NCI-H526 (cell line): Measurements from ENCODE around the gene PUM1.
A peak's percentile ranks its signal among the peaks of the same experiment; 100 is the strongest.
"Not testable (repeated sequence)": the region's sequence is repeated elsewhere in the genome, so short reads cannot be mapped to it uniquely, and the experiment has no call there.

Experiments used
- DNase-seq, 2 experiments: peaks; one replicate each; lab custom pipeline; 2025; lab: John Stamatoyannopoulos, UW

Gene PUM1, protein sequence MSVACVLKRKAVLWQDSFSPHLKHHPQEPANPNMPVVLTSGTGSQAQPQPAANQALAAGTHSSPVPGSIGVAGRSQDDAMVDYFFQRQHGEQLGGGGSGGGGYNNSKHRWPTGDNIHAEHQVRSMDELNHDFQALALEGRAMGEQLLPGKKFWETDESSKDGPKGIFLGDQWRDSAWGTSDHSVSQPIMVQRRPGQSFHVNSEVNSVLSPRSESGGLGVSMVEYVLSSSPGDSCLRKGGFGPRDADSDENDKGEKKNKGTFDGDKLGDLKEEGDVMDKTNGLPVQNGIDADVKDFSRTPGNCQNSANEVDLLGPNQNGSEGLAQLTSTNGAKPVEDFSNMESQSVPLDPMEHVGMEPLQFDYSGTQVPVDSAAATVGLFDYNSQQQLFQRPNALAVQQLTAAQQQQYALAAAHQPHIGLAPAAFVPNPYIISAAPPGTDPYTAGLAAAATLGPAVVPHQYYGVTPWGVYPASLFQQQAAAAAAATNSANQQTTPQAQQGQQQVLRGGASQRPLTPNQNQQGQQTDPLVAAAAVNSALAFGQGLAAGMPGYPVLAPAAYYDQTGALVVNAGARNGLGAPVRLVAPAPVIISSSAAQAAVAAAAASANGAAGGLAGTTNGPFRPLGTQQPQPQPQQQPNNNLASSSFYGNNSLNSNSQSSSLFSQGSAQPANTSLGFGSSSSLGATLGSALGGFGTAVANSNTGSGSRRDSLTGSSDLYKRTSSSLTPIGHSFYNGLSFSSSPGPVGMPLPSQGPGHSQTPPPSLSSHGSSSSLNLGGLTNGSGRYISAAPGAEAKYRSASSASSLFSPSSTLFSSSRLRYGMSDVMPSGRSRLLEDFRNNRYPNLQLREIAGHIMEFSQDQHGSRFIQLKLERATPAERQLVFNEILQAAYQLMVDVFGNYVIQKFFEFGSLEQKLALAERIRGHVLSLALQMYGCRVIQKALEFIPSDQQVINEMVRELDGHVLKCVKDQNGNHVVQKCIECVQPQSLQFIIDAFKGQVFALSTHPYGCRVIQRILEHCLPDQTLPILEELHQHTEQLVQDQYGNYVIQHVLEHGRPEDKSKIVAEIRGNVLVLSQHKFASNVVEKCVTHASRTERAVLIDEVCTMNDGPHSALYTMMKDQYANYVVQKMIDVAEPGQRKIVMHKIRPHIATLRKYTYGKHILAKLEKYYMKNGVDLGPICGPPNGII

DNA sequence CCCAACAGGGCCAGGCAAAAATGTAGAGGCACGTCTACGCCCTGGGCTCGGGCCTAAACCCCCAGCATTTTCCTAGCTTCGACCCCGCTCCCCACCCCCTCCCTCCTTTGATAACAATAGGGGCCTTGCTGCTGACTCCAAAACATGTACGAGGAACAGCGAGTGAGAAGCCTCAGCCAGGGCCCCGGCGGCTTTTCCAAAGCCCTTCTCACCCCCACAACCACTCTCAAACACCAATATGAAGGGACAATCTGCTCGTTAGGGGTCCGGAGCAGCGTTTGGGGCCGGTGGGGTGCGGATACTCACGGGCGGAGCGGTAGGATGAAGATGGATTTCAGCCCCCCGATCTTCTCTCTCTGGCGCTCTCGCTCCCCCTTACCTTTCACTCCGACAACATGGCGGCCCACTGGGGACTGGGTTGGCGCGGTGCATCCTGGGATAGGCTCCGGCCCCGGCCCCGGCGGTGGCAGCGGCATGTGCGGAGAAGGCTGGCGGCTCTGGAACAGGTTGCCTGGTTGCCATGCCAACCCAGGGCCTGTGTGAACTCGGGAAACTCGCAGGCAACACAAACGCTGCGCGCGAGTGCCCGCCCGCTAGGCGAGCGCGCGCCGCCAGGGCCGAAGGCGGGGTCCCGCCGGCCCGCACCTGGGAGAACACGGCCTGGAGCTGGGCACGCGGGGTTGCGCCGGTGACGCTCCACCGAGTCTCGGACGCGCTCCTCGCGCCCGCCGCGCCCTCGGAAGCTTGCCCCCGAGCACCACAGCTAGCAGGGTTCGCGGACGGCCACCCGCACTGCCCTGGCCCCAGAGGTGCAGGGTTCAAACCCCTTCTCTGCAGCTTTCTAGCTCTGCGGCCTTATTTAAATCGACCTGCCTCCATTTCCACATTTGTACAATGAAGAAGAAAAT is at the start of gene PUM1:
PUM1 (minus strand) TSS at position 408 of the 908 bp plus-strand sequence. CDS start 6,151 bp downstream, outside the sequence.
- DNase-seq: peak; percentile 100

DNA sequence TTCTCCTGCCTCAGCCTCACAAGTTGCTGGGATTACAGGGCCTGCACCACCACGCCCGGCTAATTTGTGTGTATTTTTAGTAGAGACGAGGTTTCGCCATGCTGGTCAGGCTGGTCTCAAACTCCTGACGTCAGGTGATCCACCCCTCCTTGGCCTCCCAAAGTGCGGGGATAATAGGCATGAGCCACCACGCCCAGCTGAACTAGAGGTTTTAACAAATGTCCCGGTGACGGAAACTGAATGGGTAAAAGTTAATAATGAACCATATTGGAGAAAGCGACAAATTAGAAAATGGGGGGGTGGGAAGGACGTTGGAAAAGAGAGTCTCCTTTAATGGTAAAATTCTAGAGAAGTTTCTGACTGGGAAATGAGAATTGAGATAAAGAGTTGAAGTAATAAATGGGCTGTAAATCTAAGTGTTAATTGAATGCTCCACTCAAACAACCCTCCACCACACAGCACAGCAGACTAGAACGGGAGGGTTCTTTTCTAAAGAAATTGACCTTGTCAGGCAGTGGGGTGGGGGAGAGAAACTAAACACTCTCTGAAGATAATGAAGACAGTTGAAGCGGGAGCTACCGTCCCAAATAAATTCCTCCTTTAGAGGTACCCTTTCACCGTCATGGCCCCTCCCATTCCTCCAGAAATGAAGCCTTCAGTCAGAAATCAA is 46.9 kb upstream of the PUM1 start:
- DNase-seq: no peak

DNA sequence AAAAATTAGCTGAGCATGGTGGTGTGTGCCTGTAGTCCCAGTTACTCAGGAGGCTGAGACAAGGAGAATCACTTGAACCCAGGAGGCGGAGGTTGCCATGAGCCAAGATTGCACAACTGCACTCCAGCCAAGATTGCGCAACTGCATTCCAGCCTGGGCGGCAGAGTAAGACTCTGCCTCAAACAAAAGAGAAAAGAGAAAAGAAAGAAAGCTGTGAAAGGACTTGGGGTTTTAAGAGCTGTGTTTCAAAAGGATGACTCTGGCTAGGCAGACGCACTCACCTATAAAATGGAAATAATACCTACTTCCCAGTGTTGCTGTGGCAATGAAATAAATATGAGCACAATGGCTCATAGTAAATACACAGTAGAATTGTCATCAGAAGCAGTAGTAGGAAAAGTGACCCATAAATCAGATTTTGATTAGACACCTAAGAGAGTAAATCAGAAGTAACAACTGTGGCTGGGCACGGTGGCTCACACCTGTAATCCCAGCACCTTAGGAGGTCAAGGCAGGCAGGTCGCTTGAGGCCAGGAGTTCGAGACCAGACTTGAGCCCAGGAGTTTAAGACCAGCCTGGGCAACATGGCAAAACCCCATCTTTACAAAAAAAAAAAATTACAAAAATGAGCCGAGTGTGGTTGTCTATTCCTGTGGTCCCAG is 45.9 kb upstream of the PUM1 start:
- DNase-seq: no peak

DNA sequence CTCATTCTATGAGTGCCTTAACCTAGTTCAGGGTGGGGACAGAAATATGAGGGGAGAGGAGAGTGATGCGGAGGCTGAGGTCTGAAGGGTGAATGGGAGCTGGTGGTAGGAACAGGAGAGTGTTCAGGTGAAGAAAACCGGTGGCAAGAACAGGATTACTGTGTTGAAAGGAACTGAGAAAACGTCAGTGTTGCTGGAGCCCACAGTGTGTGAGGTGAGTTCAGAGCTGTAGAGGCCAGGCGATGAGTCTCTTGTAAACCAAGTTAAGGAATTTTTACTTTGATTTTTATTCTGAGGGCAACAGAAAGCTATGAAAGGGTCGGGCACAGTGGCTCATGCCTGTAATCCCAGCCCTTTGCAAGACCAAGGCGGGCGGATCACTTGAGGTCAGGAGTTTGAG is 45.3 kb upstream of the PUM1 start:
- DNase-seq: no peak

DNA sequence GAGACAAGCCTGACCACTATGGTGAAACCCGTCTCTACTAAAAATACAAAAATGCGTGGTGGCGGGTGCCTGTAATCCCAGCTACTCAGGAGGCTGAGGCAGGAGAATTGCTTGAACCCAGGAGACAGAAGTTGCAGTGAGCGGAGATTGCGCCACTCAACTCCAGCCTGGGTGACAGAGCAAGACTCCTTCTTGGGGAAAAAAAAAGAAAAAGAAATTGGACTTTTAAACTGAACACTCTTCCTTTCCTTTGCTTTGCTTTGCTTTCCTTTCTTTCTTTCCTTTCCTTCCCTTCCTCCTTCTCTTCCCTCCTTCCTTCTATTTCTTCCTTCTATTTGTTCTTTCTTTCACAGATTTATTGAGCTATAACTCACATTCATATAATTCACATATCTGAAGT is 43.3 kb upstream of the PUM1 start:
- DNase-seq: no peak

DNA sequence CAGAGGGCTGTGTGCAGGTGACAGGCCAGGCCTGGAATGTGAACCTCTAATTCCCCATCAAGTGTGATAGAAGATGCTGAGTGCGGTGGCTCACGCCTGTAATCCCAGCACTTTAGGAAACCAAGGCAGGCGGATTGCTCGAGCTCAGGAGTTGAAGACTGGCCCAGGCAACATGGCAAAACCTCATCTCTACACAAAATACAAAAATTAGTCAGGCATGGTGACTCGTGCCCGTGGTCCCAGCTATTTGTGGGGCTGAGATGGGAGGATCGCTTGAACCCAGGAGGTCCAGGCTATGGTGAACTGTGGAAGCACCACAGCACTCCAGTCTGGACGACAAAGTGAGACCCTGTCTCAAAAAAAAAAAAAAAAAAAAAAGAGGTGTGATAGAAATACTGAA is 40.1 kb upstream of the PUM1 start:
- no peak for DNase-seq

DNA sequence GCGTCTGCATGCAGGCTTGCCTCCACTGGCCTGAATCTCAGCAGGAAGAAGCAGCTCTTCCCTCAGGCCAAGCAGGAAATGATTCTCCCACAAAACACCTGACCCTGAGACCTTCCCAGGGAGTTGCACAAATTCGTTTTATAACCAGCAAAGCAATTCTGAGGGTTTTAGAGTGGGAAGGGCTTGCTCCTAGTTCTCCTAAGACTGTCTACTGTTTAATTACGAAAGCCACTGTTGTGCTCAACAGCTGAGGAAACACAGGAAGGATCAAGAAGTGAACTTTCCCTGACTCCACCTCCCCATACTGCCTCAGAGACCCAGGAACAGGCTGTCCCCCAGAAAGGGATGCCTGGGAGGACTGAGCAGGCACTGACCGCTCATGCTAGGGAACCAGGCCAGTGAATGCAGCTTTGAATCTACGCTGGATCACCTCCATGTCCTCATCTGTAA is 37.0 kb upstream of the PUM1 start:
- no peak for DNase-seq

DNA sequence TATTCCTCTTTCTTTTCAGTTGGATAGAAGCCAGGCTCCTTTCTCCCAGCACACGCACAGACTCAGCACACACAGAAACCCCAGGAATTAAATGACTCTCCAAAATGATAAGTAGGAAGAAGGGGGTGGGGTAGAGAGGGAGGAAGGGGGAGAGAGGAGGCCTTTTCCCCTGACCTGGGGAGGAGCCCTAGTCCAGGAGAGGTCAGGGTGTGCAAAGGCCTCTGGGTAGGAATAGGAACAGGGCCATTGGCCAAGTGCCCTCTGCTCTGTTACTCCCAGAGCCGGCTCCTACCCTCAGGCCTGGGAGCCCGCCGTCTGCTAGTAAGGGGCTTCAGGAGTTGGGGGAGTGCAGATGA is 35.6 kb upstream of the PUM1 start:
- no peak for DNase-seq

DNA sequence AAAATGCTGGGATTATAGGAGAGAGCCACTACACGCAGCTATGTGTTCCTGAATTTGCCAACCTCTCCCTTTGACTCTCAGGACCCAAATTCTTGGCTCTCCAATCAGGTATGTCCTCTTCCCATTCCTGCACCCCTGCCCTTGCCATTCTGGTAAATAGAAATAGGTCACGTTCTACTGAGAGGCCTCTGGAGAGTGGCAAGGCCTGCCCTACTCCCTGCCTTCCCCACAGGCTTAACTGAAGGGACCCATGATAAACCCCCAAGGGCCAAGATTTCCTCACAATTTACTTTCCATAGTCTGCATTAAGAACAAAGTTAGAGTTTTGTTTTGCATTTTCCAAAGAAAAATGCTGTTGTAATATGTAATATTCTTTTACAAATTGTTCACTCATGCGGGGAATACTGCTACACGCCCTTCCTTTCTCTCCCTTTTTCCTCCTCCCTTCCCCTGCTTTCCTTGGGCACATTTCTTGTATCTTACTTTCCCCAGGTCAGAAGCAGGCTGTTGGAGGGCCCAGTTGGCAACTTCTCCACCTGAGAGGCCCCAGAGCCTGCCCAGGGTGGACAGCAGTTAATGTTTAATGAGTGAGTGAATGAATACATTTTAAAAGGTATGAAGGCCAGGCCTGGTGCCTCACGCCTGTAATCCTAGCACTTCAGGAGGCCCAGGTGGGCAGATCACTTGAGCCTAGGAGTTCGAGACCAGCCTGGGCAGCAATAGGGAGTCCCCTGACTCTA is 33.9 kb upstream of the PUM1 start:
- DNase-seq: no peak

DNA sequence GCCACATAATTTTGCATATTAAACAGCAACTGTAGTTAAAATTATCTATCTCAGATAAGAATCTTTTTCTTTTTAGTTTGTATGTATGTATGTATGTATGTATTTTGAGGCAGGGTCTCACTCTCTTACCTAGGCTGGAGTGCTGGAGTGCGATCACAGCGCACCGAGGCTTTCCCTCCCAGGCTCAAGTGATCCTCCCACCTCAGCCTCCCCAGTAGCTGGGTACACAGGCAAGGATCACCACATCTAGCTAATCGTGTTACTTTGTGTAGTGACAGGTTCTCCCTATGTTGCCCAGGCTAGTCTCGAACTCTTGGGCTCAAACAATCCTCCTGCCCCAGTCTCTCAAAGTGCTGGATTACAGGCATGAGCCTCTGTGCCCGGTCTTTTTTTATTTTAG is 30.5 kb upstream of the PUM1 start:
- no peak for DNase-seq

DNA sequence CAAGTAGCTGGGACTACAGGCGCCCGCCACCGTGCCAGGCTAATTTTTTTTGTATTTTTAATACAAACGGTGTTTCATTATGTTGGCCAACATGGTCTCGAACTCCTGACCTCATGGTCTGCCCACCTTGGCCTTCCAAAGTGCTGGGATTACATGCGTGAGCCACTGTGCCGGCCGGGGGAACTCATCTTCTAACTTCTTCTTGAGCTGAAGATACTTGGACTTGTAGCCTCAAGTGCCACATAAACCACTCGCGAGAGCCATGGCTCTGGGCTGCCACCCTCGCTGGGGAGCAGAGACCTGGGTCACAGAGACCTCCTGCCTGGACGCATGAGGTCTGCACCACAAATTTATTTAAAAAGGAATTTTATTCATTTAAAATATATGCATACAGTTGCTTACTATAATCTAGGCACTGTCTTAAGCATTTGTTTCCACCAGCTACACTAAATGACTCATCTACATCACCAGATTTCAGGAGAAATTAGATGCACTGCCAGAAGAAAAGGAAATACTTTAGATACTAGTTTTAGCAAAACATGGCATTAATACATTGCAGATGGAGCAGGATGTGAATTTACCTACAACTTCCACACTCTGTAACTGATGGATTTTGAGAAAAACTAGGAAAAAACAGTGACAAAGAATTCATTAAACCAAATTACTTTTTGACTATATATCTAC is 29.9 kb upstream of the PUM1 start:
- DNase-seq: no peak

DNA sequence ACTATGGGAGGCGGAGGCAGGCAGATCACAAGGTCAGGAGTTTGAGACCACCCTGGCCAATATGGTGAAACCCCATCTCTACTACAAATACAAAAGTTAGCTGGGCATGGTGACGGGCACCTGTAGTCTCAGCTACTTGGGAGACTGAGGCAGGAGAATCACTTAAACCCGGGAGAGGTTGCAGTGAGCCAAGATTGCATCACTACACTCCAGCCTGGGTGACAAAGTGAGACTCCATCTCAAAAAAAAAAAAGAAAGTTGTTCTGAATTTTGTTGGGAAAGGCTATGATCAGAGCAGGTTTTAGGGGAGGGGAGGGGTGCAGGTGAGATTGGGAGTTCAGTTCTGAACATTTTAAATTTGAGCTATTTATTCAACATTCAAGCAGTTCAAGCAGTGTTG is 22.6 kb upstream of the PUM1 start:
- not testable (repeated sequence) for DNase-seq

DNA sequence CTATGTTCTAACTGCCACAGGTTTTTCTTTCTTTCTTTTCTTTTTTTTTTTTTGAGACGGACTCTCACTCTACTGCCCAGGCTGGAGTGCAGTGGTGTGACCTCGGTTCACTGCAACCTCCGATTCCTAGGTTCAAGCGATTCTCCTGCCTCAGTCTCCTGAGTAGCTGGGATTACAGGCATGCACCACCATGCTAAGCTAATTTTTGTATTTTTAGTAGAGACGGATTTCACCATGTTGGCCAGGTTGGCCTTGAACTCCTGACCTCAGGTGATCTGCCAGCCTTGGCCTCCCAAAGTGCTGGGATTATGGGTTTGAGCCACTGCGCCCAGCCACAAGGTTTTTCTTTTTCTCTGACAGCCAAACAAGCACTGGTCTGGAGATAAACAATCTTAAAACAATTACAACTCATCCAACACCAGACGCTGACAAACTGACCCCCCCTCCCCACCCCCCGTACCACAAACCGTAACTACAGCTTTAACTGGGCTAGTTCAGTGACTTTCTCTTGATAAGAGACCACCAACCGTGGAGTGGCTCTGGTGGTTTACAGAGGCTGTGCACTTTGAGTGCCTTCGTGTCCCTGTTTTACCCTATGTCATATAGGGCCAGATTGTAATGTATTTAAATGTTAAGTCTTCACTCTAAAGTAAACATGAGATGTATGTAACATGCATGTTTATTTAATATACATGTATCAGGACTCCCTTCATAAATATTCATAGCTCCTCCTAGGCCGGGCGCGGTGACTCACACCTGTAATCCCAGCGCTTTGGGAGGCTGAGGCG is 19.5 kb upstream of the PUM1 start:
- DNase-seq: no peak

DNA sequence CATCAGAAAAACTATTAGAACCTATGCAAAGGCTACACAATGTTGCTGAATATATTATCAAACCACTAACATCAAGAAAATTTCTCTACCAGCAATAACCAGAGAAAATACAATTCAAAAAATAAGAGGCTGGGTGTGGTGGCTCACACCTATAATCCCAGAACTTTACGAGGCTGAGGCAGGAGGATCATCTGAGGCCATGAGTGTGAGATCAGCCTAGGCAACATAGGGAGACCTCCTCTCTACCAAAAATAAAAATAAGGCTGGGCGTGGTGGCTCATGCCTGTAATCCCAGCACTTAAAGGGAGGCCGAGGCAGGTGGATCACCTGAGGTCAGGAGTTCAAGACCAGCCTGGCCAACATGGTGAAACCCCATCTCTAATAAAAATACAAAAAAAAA is 16.9 kb upstream of the PUM1 start:
- DNase-seq: no peak

DNA sequence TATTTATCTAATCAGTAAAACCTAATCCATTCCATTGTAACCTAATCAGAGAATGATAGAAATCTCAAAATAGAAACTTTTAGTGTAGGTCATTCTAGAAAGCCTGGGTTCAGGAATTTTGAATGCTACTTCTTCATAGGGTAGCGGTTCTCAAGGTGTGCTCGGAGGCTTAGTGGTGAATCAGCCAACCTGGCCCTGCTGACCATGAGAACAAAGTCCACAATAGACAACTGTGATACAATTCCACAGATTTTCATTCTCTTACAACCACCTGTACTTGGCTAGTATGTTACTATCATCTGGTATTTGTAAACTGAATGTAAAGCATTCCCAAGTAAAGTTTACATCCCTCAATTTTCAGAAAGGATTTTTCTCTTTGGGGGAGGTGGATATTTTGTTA is 7.5 kb upstream of the PUM1 start:
- no peak for DNase-seq

DNA sequence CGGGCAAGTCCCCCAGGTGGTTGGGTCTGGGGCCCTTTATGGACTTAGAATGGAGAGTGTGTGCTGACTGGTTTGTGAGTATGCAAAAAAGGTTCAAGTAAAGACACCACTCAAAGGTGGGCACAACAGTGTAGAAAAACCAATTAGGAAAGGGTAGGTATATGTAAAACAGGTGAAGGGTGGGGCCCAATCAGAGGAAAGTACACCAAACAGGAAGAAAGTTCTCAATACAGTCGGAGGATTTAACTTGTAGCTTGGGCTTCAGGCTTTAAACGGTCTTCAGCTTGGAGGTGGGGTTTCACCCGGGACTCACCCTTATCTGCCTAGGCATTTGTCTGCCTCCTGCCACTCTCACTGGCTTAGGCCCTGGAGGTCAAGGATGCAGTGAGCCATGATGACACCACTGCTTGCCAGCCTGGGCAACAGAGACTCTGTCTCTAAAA is 6.8 kb upstream of the PUM1 start:
- DNase-seq: no peak

DNA sequence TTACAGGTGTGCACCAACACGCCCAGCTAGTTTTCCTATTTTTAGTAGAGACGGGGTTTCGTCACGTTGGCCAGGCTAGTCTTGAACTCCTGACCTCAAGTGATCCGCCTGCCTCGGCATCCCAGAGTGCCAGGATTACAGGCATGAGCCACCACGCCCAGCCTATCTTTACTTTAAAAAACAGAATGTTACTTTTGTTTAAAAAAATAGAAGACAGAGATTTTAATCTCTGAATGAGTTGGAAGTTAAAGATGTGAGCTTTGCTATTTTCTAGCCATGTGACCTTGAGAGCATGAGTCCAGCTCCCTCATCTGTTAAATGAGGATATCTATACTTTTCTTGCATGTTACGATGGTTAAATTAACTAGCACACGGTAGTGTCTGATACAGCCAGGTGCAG is 3.9 kb upstream of the PUM1 start:
- no peak for DNase-seq

DNA sequence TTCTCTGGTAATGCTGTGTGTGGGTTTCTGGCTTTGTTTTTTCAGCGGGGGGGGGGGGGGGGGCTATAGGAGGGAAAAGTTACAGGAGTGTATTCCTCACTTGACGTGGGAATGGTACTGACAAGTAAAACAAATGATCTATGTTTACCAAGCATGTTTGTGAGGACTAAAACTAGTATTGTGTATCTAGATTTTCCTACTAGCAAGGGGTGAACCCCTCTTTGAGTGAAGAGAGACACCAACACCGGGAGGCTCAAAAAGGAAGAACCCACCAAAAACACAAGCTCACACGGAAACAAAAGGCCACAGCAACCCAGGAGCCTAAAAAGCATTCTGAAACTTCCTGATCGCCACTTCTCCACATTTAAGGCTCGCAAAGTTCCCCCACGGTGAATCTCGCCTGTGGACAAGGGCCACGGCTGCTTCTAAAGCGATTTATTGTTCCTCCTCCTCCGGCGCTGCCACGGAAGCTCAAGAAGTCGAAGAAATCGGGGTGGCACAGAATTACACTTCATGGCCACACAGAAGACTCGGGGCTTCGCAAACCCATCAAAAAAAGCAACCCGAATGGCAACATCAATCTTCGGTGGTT is 703 bp downstream of the PUM1 start:
- peak; percentile 79 to 82 for DNase-seq
